ACC112 (cell line): Measurements from ENCODE around the gene AFF2.
"Not testable (repeated sequence)": the region's sequence is repeated elsewhere in the genome, so short reads cannot be mapped to it uniquely, and the experiment has no call there.

Source experiments
- H2AFZ ChIP-seq: fragments of 200-600 bp; sonication (generic); one replicate; pipeline ENCODE4 v1.6.0; 2017; ENCODE audit warnings: antibody characterized with exemption, low read length; ENCODE audit not compliant: unreplicated experiment
- H3K27ac ChIP-seq: fragments of 200-600 bp; sonication (generic); 2 replicates; pipeline ENCODE4 v1.5.1; 2014; ENCODE audit warnings: low read depth, mild to moderate bottlenecking, antibody characterized with exemption, low read length, moderate library complexity
- H3K27me3 ChIP-seq: fragments of 200-600 bp; sonication (generic); 2 replicates; pipeline ENCODE4 v1.6.1; 2014; ENCODE audit warnings: mild to moderate bottlenecking, antibody characterized with exemption, low read length, moderate library complexity, mixed read lengths; ENCODE audit not compliant: insufficient read depth
- H3K36me3 ChIP-seq: fragments of 200-600 bp; sonication (generic); 2 replicates; pipeline ENCODE4 v1.6.1; 2016; ENCODE audit warnings: mild to moderate bottlenecking, antibody characterized with exemption, low read length, moderate library complexity, mixed read lengths; ENCODE audit not compliant: insufficient read depth
- H3K4me1 ChIP-seq: fragments of 200-600 bp; sonication (generic); one replicate; pipeline ENCODE4 v1.6.1; 2016; ENCODE audit warnings: low read length, mixed read lengths; ENCODE audit not compliant: insufficient read depth, unreplicated experiment, control insufficient read depth
- H3K4me3 ChIP-seq: fragments of 200-600 bp; sonication (generic); 2 replicates; pipeline ENCODE4 v1.5.1; 2014; ENCODE audit warnings: mild to moderate bottlenecking, low read depth, low read length
- H3K79me2 ChIP-seq: fragments of 200-600 bp; sonication (generic); one replicate; pipeline ENCODE4 v1.6.0; 2016; ENCODE audit warnings: low read length; ENCODE audit not compliant: control insufficient read depth, unreplicated experiment, insufficient read depth

AFF2 gene

DNA sequence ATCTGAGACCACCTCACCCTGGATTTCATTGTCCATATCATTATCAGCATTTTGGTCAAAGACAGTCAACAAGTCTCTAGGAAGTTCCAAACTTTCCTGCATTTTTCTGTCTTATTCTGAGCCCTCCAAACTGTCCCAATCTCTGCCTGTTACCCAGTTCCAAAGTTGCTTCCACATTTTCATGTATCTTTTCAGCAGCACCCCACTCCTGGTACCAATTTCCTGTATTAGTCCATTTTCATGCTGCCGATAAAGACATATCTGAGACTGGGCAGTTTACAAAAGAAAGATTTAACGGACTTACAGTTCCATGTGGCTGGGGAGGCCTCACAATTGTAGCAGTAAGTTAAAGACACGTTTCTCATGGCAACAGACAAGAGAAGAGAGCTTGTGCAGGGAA, 168.8 kb downstream of the AFF2 start:
- H3K4me1 ChIP-seq, H3K4me3 ChIP-seq, H3K27ac ChIP-seq, H3K36me3 ChIP-seq, H3K79me2 ChIP-seq, H2AFZ ChIP-seq, H3K27me3 ChIP-seq: not testable (repeated sequence)

- Histone ChIP-seq H3K27ac (no peak overlapping the region), H2AFZ (no peak overlapping the region), H3K36me3 (no peaks in the 10 kb centered on the region), H3K4me1 (no peaks in the 10 kb centered on the region), H3K79me2 (no peaks in the 10 kb centered on the region), H3K27me3 (no peaks in the 10 kb centered on the region), H3K4me3 (no peak overlapping the region)
These were observed 169.9 kb downstream of the AFF2 start for GRCh38 chrX:148670277-148670676.

DNA sequence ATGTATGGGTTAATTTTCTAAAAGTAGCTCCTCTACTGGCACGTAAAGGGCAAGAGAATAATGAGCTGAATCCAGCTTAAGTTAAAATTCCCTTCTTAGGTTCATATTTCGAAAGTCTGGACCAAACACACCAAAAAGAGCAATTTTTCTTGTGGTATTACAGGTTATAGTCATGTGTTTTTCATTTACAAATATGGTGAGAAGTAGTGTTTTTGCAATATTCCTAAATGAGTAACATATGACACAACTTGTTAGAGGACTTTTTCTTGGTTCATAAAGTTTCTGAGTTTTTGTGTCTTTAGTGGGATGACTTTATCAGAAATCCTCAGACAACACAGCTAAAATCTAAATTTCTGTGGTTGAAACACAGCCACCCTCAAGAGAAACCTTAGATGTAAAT, 172.1 kb downstream of the AFF2 start:
- no peak overlapping the region for H2AFZ ChIP-seq
- no peaks in the 10 kb centered on the region for H3K36me3 ChIP-seq
- H3K27me3 ChIP-seq: no peaks in the 10 kb centered on the region
- no peaks in the 10 kb centered on the region for H3K79me2 ChIP-seq
- H3K4me1 ChIP-seq: no peaks in the 10 kb centered on the region
- no peak overlapping the region for H3K27ac ChIP-seq
- H3K4me3 ChIP-seq: no peak overlapping the region

- Histone ChIP-seq H3K4me1 (no peaks in the 10 kb centered on the region), H3K79me2 (no peaks in the 10 kb centered on the region), H3K36me3 (no peaks in the 10 kb centered on the region), H3K4me3 (no peak overlapping the region), H3K27me3 (no peaks in the 10 kb centered on the region), H3K27ac (no peak overlapping the region), H2AFZ (no peak overlapping the region)
These were observed 181.2 kb downstream of the AFF2 start for GRCh38 chrX:148681605-148682004.

DNA sequence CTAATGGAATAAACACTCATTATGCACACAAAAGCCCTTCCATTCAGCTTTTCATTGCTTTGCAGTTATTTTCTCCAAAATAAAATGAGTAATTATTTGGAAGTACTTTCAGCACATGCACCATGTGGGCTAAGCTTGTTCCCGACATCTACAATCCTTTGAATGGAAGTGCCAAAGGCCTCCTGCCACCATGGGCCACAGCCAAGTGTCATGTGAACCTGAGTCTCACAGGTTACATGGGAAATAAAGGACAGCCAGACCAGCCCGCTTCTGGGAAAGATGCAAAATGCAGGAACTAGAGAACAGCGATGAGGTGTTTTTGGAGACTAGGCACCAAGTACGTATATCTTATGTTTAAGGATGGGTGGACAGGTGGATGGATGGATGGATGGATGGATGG, 181.8 kb downstream of the AFF2 start:
- no peaks in the 10 kb centered on the region for H3K27me3 ChIP-seq
- H3K4me1 ChIP-seq: no peaks in the 10 kb centered on the region
- no peak overlapping the region for H3K27ac ChIP-seq
- no peak overlapping the region for H2AFZ ChIP-seq
- no peaks in the 10 kb centered on the region for H3K79me2 ChIP-seq
- no peaks in the 10 kb centered on the region for H3K36me3 ChIP-seq
- no peak overlapping the region for H3K4me3 ChIP-seq

- no peaks in the 10 kb centered on the region for H3K27me3 ChIP-seq
- H3K79me2 ChIP-seq: no peaks in the 10 kb centered on the region
- H3K27ac ChIP-seq: no peak overlapping the region
- no peak overlapping the region for H3K4me3 ChIP-seq
- no peaks in the 10 kb centered on the region for H3K4me1 ChIP-seq
- H2AFZ ChIP-seq: no peak overlapping the region
- H3K36me3 ChIP-seq: no peaks in the 10 kb centered on the region
These were observed 191.0 kb downstream of the AFF2 start for GRCh38 chrX:148691456-148691855.

DNA sequence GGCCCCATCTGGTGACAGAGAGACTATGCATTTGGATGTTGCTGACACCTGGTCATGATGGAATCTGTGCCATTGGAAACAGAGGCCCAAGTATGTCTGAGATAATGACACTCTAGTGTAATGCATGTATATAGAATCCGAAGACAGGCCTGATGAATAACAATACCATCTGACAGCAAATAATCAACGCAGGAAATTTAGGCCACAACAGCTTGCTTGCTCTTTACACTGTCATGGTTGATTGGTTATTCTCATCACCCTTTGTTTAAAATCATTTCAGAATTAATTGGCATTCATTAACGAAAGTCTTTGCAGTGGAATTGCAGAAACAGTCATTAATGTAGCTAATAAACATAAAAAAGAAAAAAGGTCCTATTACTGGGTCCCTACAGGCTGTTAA, 194.8 kb downstream of the AFF2 start:
- Histone ChIP-seq H3K27ac (no peak overlapping the region), H3K36me3 (no peaks in the 10 kb centered on the region), H3K4me1 (no peaks in the 10 kb centered on the region), H3K27me3 (no peaks in the 10 kb centered on the region), H3K79me2 (no peaks in the 10 kb centered on the region), H3K4me3 (no peak overlapping the region), H2AFZ (no peak overlapping the region)

GRCh38 chrX:148698221-148698620, 197.8 kb downstream of the AFF2 start:
- Histone ChIP-seq H3K4me3 (no peak overlapping the region), H3K4me1 (no peaks in the 10 kb centered on the region), H2AFZ (no peak overlapping the region), H3K79me2 (no peaks in the 10 kb centered on the region), H3K27me3 (no peaks in the 10 kb centered on the region), H3K27ac (no peak overlapping the region), H3K36me3 (no peaks in the 10 kb centered on the region)

DNA sequence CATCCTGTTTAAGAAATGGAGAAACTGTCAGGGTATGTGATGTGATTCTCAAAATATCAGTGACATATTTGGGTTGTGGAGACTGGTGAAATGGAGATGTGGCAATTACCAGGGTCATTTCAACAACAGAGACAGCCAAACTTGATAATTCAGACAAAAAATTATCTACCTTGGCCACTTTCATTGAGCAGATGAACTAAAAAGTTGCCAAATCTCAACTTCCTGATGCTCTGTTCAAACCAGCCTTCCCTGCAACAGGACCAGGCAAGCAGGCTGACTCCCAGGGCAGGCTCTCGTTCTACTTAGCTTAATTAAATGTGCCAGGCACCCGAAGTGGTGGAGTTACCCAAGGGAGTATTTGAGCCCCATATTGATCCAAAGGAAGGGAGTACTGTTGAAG, 199.6 kb downstream of the AFF2 start:
- no peaks in the 10 kb centered on the region for H3K27me3 ChIP-seq
- H3K36me3 ChIP-seq: no peaks in the 10 kb centered on the region
- no peaks in the 10 kb centered on the region for H3K4me1 ChIP-seq
- H3K4me3 ChIP-seq: no peak overlapping the region
- no peak overlapping the region for H3K27ac ChIP-seq
- H3K79me2 ChIP-seq: no peaks in the 10 kb centered on the region
- no peak overlapping the region for H2AFZ ChIP-seq

DNA sequence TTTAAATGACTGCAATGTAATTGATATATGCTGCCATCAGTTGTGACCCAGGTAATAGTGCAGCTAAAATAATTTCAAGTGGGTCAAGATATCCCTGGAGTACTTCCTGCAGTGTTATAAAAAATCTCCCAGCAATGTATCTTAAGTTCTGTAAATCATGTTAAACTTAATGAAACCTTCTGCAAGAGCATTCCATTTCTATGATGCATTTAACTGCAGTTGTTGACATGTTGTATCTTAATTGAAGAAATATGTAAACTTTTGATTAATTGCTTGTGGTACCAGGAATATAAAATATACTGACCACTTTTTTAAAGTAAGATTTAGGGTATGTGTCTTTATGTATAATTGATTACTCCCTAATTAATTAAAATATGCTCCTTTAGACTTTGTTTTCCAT, 213.6 kb downstream of the AFF2 start:
- H3K4me3 ChIP-seq: no peak overlapping the region
- no peak overlapping the region for H2AFZ ChIP-seq
- H3K36me3 ChIP-seq: no peaks in the 10 kb centered on the region
- H3K27me3 ChIP-seq: no peaks in the 10 kb centered on the region
- no peaks in the 10 kb centered on the region for H3K79me2 ChIP-seq
- no peaks in the 10 kb centered on the region for H3K4me1 ChIP-seq
- no peak overlapping the region for H3K27ac ChIP-seq

DNA sequence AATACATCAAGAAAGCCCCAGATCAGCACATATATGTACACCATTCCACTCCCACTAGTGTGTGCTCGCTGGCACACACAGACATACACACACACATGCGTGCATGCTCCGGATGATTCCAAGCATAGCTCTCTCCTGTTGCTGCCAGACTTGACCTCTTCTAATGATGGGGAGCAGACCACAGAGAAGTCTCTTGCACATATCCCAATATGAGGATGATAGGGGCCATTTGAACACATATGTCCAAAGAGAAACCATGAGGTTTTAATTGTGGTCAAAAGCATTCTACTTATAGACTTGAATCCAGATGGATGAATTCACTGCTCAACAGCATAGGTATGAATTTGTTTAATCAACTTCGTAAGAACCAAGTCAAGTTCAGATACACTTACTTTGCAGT, 214.9 kb downstream of the AFF2 start:
- no peaks in the 10 kb centered on the region for H3K79me2 ChIP-seq
- no peak overlapping the region for H3K27ac ChIP-seq
- H3K4me3 ChIP-seq: no peak overlapping the region
- no peak overlapping the region for H2AFZ ChIP-seq
- no peaks in the 10 kb centered on the region for H3K36me3 ChIP-seq
- H3K27me3 ChIP-seq: no peaks in the 10 kb centered on the region
- H3K4me1 ChIP-seq: no peaks in the 10 kb centered on the region

GRCh38 chrX:148722966-148723365, 222.5 kb downstream of the AFF2 start:
- Histone ChIP-seq H3K79me2 (no peaks in the 10 kb centered on the region), H3K4me1 (no peaks in the 10 kb centered on the region), H2AFZ (no peak overlapping the region), H3K27ac (no peak overlapping the region), H3K27me3 (no peaks in the 10 kb centered on the region), H3K36me3 (no peaks in the 10 kb centered on the region), H3K4me3 (no peak overlapping the region)
